Activated CD8-positive, alpha-beta memory T cell treated with anti-CD3 and anti-CD28 coated beads, Interleukin-2, amount 50 U/mL, for 1 hour (primary cell): ENCODE data around the gene VPS8.

Source experiments
- DNase-seq: peaks from one replicate; pipeline ENCODE4 v3.0.0-alpha.2; 2020; ENCODE audit errors: extremely low read depth

VPS8 gene

GRCh38 chr3:185057829-185058228 lies 245.9 kb downstream of the VPS8 start:
- no peak for DNase-seq

GRCh38 chr3:185058796-185059195 lies 246.8 kb downstream of the VPS8 start:
- no peak for DNase-seq

GRCh38 chr3:185059766-185060165 lies 247.8 kb downstream of the VPS8 start:
- no peak for DNase-seq

GRCh38 chr3:185060655-185061054 lies 248.7 kb downstream of the VPS8 start:
- no peak for DNase-seq

GRCh38 chr3:185062191-185062590 lies 250.2 kb downstream of the VPS8 start:
- no peak for DNase-seq

- DNase-seq: no peak
Measured at GRCh38 chr3:185063431-185063830, 251.5 kb downstream of the VPS8 start.

GRCh38 chr3:185065059-185065458 lies 253.1 kb downstream of the VPS8 start:
- DNase-seq: no peak

- no peak for DNase-seq
Measured at GRCh38 chr3:185066251-185066650, 254.3 kb downstream of the VPS8 start.

- no peak for DNase-seq
Measured at GRCh38 chr3:185067173-185067572, 255.2 kb downstream of the VPS8 start.

GRCh38 chr3:185069037-185070030 lies 257.4 kb downstream of the VPS8 start:
- DNase-seq: no peak

- no peak for DNase-seq
Measured at GRCh38 chr3:185070491-185071286, 258.7 kb downstream of the VPS8 start.

- no peak for DNase-seq
Measured at GRCh38 chr3:185071287-185071800, 259.4 kb downstream of the VPS8 start.

GRCh38 chr3:185075547-185075946 lies 263.6 kb downstream of the VPS8 start:
- DNase-seq: no peak

- DNase-seq: no peak
Measured at GRCh38 chr3:185076219-185076618, 264.3 kb downstream of the VPS8 start.

GRCh38 chr3:185079625-185080024 lies 267.7 kb downstream of the VPS8 start:
- DNase-seq: no peak

- DNase-seq: no peak
Measured at GRCh38 chr3:185081521-185081920, 269.6 kb downstream of the VPS8 start.

GRCh38 chr3:185082149-185082548 lies 270.2 kb downstream of the VPS8 start:
- DNase-seq: no peak

GRCh38 chr3:185082829-185083228 lies 270.9 kb downstream of the VPS8 start:
- no peak for DNase-seq

GRCh38 chr3:185084402-185084801 lies 272.4 kb downstream of the VPS8 start:
- no peak for DNase-seq

GRCh38 chr3:185084901-185085300 lies 272.9 kb downstream of the VPS8 start:
- DNase-seq: no peak

GRCh38 chr3:185087419-185087818 lies 275.5 kb downstream of the VPS8 start:
- no peak for DNase-seq

GRCh38 chr3:185089343-185089742 lies 277.4 kb downstream of the VPS8 start:
- DNase-seq: no peak
